HG02943 (cell line): Measurements from ENCODE around the gene MFSD2B.
"Not testable (repeated sequence)": the region's sequence is repeated elsewhere in the genome, so short reads cannot be mapped to it uniquely, and the experiment has no call there.

Experiments used
- ATAC-seq: cut with Tn5 transposase; IDR thresholded peaks from one replicate; pipeline ENCODE4 v1.9.1; 2021; ENCODE audit warnings: mild to moderate bottlenecking, low read depth, moderate library complexity; ENCODE audit not compliant: unreplicated experiment

MFSD2B gene

DNA sequence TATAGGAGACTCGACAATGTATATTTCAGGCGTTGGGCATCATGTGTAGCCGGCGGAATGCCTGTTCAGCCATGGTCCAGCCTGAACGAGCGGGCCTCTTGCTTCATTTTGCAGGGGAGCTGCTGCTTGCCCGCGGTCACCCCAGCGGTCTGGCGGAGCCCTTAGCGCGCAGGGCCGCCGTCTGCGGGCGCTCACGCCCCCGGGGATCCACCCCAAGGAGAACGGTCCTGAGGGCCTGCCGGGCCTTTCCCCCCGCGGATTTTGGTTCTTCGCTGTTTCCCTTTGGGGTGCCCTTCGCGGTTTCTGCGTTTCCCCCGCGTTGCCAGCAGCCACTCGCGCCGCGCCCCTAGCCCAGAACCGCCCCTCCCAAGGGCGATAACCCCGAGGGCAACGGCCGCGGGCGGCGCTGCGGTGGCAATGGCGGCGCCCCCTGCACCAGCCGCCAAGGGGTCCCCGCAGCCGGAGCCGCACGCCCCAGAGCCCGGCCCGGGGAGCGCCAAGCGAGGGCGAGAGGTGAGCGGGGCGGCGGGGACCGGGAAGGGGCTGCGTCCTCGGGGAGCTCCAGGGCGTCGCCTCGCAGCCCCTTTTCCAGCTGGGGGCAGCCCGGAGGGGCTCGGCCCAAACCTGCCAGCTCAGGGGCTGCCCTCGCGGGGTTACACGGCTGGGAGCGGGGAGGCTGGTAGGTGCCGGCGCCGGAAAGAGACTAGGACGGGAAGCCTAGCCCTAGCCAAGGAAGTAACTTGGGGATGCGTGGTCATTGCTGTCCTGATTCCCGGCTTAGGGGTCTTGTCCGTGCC is at the start of gene MFSD2B:
Gene MFSD2B (plus strand): TSS at position 406 of the 797 bp plus-strand sequence. CDS start 12 bp downstream, at position 418.
- no peak for ATAC-seq

- no peak for ATAC-seq
Observed at GRCh38 chr2:23967846-23968245, 42.0 kb upstream of the MFSD2B start.

DNA sequence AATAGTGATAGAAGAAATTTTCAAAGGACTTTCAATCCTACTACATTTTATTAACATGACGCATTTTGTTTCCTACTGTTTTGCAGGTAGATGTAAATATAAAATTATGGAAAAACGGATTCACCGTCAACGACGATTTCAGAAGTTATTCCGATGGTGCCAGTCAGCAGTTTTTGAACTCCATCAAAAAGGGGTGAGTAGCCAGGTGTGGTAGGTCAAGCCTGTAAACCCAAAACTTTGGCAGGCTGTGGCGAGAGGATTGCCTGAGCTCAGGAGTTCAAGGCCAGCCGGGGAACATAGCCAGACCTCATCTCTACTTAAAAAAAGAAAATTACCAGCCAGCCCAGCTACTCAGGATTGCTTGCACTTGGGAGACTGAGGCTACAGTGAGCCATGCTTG is 33.0 kb upstream of the MFSD2B start:
- ATAC-seq, result no peak

GRCh38 chr2:23988371-23988770 is 21.5 kb upstream of the MFSD2B start:
- ATAC-seq, result no peak

DNA sequence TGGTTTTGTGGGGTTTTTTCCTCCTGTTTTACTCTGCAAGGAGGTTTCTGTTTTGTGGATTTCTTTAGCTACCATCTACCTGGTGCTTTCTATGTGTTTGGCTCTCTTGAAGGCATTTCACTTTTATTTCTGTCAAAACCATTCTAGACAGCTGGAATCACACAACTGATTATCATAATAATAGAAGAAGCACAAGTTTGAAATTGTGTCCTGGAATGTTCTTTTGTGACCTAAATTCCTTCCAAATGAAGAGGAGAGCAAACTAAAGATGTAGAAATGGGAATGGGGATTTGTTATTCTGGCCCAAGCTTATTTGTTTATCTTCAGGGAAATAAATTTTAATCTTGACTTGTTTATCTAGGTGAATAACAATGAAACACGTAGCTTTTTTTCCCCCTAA is 17.0 kb upstream of the MFSD2B start:
- no peak for ATAC-seq

DNA sequence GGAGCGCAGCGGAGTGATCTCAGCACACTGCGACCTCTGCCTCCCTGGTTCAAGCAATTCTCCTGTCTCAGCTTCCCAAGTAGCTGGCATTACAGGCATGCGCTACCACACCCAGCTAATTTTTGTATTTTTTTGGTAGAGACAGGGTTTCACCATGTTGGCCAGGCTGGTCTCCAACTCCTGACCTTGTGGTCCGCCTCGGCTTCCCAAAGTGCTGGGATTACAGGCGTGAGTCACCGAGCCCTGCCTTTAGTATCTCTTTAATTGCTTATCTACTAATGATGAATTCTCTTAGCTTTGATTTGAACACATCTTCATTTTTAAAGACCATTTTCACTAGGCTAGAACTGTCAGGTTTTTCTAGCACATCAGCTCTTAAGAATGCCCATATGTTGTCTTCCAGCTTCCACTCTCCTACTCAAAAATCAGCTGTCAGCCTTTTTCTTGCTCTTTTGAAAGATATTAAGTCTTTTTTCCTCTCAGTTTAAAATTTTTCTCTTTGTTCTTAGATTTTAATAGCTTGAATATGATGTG is 16.1 kb upstream of the MFSD2B start:
- ATAC-seq, result no peak

DNA sequence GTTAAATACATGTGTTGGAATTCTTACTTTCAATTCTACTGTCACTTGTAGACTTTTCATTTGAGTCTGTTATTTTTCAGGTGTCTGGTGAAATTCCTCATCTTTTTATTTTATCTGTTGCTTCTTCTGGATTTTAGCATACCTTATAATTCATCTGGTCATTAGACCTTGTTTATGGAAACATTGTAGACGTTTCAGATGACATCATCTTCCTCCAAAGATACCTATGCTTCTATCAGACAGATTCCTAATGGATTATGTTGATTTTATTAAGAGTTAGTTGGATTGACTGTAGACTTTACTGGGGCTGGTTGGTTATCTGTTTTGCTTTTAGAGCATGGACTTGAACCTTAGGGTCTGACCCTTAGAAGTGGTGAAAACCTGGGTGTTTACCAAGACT is 15.3 kb upstream of the MFSD2B start:
- ATAC-seq, result no peak

DNA sequence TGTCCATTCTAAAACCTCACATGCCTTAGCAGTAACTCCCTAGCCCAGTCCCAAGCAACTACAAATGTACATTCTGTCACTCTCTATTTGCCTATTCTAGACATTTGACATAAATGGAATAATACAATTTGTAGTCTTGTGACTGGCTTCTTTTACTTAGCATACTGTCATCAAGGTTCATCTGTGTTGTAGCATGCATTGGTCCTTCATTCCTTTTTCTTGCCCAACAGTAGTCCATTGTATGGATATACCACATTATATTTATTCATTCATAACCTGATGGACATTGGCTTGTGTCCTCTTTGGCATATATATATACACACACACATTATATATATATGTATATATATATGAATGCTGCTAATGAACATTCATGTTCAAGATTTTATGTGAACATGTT is 2.2 kb upstream of the MFSD2B start:
- ATAC-seq, result no peak

DNA sequence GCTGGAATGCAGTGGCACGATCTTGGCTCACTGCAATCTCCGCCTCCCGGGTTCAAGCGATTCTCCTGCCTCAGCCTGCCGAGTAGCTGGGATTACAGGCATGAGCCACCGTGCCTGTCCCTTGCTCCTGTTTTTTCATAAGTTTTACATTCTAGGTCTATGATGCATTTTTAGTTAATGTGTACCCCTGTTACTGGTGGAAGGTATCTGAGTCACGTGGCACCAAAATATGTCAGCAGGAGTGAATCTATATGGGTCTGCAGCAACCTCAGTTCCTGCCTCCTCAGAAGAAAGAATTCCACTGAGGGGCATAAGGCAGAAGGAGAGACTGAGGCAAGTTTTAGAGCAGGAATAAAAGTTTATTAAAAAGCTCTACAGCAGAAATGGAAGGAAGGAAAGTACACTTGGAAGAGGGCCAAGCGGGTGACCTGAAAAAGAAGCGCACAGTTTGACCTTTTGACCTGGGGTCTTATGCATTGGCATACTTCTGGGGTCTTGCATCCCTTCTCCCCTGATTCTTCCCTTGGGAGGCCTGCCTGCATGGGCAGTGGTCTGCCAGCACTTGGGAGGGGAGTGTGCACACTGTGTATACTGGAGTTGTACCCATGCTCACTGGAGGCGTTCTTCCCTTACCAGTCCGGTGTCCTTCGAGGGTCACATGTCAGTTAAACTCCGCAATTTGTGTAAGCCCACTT is 1.1 kb upstream of the MFSD2B start:
- ATAC-seq, result no peak

DNA sequence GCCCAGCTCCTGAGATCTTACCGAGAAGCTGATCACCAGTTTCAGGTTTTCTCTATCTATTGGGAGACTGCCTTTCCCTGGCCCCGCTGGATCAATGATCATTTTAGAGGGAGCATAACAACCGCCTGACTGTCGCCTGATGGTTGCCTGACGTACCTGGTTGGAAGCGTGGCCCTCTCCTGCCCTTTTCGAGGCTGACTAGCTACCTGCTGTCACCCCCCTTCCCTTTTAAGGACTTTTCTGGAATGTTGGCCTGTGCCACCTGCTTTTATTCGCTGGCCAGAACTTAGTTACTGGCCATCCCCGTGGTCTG is 562 bp upstream of the MFSD2B start:
- no peak for ATAC-seq

GRCh38 chr2:24010477-24011249 is 778 bp downstream of the MFSD2B start:
- no peak for ATAC-seq

GRCh38 chr2:24011250-24012104 is 1.6 kb downstream of the MFSD2B start:
- ATAC-seq, result no peak

DNA sequence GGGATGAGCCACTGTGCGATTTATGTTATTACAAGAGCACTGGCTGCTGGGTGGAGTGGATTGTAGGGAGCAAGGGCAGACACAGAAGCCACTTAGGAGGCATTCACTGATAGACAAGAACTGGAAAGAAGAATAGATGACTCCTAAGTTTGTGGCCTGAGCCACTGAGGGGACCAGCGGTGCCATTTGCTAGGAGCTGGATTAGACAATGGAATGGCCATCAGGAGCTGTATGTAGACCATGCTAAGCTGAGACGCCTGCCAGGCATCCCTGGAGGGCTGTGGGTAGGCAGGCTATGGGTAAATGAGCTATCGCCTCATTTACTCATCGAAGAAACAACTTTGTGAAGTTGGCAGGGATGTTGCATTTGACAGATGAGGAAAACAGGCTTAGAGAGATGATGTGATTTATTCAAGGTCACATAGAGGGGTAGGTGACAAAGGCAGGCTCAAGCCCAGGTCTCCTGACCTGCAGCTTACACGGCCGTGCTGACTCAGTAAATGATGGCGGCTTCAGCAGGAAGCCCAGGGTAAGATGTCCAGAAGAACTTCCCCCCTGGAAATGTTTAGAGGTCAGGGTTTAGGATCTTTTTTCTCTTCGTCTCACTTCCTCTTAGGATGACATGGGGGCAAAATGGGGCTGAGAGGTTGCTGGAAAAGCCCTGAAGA is 2.8 kb downstream of the MFSD2B start:
- no peak for ATAC-seq

- not testable (repeated sequence) for ATAC-seq
Observed at GRCh38 chr2:24014902-24015301, 5.0 kb downstream of the MFSD2B start.

DNA sequence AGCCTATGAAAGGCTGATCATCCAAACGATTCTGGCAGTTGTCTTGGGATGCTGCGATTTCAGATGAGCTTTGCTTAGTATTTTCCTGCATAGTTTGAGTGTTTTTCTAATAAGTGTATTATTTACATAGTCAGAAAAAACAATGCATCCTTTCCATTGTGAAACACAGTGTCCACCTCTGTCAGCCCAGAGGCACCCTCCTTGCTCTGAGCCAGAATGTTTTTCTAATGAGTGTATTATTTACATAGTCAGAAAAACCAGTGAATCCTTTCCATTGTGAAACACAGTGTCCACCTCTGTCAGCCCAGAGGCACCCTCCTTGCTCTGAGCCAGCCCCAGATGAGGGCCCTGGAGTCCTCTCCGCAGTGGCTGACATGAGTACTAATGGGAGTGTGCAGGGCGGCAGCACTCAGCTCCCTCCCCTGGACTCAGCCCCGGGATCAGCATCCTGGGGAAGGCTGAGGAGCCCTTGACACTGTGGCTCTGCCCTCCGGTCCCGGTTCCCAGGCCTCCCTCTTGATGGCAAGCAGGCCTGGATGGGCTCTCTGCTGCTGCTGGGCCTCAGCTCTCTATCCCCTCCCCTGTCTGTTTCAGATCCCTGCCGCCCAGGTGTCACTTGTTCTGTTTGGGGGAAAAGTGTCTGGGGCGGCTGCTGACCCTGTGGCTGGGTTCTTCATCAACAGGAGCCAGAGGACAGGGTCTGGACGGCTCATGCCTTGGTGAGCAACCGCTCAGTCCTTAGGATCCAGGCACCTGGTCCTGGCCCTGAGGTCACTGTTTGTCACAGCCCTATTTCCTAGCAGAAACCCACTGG is 5.9 kb downstream of the MFSD2B start:
- no peak for ATAC-seq

- no peak for ATAC-seq
Observed at GRCh38 chr2:24016376-24016761, 6.5 kb downstream of the MFSD2B start.

GRCh38 chr2:24016853-24017703 is 7.2 kb downstream of the MFSD2B start:
- ATAC-seq, result no peak

GRCh38 chr2:24017711-24018110 is 7.8 kb downstream of the MFSD2B start:
- ATAC-seq, result no peak
